HL-60 (cell line): Measurements from ENCODE around the gene CLDN12.

ENCODE experiments used
- CTCF ChIP-seq: IDR thresholded peaks from one replicate; pipeline ENCODE4 v1.5.1; 2011; ENCODE audit warnings: low read length, control low read depth, inconsistent platforms; ENCODE audit not compliant: insufficient read depth
- GABPA ChIP-seq: IDR thresholded peaks from 2 replicates; pipeline ENCODE4 v1.6.1; 2012; ENCODE audit warnings: low read depth
- POLR2AphosphoS5 ChIP-seq: IDR thresholded peaks from 2 replicates; pipeline ENCODE4 v1.6.1; 2012; ENCODE audit warnings: low read depth
- TF ChIP-seq, protein P1 (sequence below): IDR thresholded peaks from 2 replicates; pipeline ENCODE4 v1.6.1; 2012; ENCODE audit warnings: low read depth; ENCODE audit not compliant: insufficient replicate concordance

DNA sequence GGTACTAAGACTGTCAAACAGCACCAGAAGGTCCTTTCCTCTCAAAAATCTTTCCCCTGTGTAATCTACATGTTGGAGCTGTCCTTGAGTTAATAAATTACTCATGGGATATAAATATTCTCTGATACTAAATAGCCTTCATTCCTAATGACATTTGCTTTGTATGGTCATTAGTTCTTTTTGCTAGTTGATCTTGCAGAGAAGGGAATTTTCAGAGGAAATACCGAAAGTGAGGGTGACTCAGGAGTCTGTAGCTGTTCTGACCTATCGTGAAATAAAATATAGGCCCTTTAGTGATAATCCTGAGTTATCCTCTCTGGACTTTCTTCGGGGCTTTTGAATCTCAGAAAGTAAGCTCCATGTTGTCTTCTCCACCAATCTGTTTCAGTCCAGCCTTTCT lies 19.4 kb upstream of the CLDN12 start:
- TF ChIP-seq POLR2AphosphoS5 (no peak), CTCF (no peak), GABPA (no peak)
- TF ChIP-seq, protein P1, sequence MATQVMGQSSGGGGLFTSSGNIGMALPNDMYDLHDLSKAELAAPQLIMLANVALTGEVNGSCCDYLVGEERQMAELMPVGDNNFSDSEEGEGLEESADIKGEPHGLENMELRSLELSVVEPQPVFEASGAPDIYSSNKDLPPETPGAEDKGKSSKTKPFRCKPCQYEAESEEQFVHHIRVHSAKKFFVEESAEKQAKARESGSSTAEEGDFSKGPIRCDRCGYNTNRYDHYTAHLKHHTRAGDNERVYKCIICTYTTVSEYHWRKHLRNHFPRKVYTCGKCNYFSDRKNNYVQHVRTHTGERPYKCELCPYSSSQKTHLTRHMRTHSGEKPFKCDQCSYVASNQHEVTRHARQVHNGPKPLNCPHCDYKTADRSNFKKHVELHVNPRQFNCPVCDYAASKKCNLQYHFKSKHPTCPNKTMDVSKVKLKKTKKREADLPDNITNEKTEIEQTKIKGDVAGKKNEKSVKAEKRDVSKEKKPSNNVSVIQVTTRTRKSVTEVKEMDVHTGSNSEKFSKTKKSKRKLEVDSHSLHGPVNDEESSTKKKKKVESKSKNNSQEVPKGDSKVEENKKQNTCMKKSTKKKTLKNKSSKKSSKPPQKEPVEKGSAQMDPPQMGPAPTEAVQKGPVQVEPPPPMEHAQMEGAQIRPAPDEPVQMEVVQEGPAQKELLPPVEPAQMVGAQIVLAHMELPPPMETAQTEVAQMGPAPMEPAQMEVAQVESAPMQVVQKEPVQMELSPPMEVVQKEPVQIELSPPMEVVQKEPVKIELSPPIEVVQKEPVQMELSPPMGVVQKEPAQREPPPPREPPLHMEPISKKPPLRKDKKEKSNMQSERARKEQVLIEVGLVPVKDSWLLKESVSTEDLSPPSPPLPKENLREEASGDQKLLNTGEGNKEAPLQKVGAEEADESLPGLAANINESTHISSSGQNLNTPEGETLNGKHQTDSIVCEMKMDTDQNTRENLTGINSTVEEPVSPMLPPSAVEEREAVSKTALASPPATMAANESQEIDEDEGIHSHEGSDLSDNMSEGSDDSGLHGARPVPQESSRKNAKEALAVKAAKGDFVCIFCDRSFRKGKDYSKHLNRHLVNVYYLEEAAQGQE = no peak
